Neural cell (in vitro differentiated cells): Measurements from ENCODE around the gene PLAGL1.

Experiments
- CTCF ChIP-seq: fragments of 450-650 bp; IDR thresholded peaks from 2 replicates; pipeline ENCODE4 v1.5.1; 2014; ENCODE audit warnings: antibody characterized with exemption, mild to moderate bottlenecking, moderate library complexity; ENCODE audit not compliant: poor library complexity, severe bottlenecking
- EP300 ChIP-seq: fragments of 450-650 bp; conservative IDR thresholded peaks from 2 replicates; pipeline ENCODE4 v1.6.1; 2014; ENCODE audit warnings: antibody characterized with exemption, mild to moderate bottlenecking, moderate library complexity; ENCODE audit not compliant: poor library complexity, severe bottlenecking
- EZH2 ChIP-seq: fragments of 200-600, 300-800 bp; shearing (Covaris generic), sonication (generic); IDR thresholded peaks from 2 replicates; pipeline ENCODE4 v1.6.1; 2014; ENCODE audit warnings: antibody characterized with exemption, low read length, borderline replicate concordance, mild to moderate bottlenecking; ENCODE audit not compliant: insufficient read depth, poor library complexity, severe bottlenecking
- MXI1 ChIP-seq: fragments of 450-650 bp; conservative IDR thresholded peaks from 2 replicates; pipeline ENCODE4 v1.6.1; 2014; ENCODE audit warnings: antibody characterized with exemption, mild to moderate bottlenecking; ENCODE audit not compliant: poor library complexity, severe bottlenecking
- POLR2AphosphoS5 ChIP-seq: IDR thresholded peaks from 2 replicates; pipeline ENCODE4 v1.6.1; 2012
- REST ChIP-seq: IDR thresholded peaks from 2 replicates; pipeline ENCODE4 v1.6.1; 2012; ENCODE audit warnings: borderline replicate concordance
- SMC3 ChIP-seq: fragments of 450-650 bp; conservative IDR thresholded peaks from 2 replicates; pipeline ENCODE4 v1.6.1; 2014; ENCODE audit warnings: antibody characterized with exemption, mild to moderate bottlenecking, moderate library complexity; ENCODE audit not compliant: poor library complexity
- TAF1 ChIP-seq: IDR thresholded peaks from 2 replicates; pipeline ENCODE4 v1.6.1; 2012; ENCODE audit warnings: low read depth

- TF ChIP-seq EZH2 (no peak), CTCF (no peak), REST (no peak), POLR2AphosphoS5 (no peak), TAF1 (no peak), MXI1 (no peak), SMC3 (no peak), EP300 (no peak)
Observed at GRCh38 chr6:143911028-143911427, 97.0 kb downstream of the PLAGL1 start.
